PC-3 (cell line): ENCODE measurements around the gene PPP1R13B.

Experiments used
- EZH2 ChIP-seq: fragments of 300-600 bp; sonication (generic); IDR thresholded peaks from one replicate; pipeline ENCODE4 v1.6.1; 2017; ENCODE audit warnings: antibody characterized with exemption, mild to moderate bottlenecking, low read length; ENCODE audit not compliant: unreplicated experiment
- TF ChIP-seq, protein P1 (sequence below): fragments of 300-600 bp; sonication (generic); conservative IDR thresholded peaks from 2 replicates; pipeline ENCODE4 v1.5.1; 2017; ENCODE audit warnings: antibody characterized with exemption, low read depth, mild to moderate bottlenecking, low read length

DNA sequence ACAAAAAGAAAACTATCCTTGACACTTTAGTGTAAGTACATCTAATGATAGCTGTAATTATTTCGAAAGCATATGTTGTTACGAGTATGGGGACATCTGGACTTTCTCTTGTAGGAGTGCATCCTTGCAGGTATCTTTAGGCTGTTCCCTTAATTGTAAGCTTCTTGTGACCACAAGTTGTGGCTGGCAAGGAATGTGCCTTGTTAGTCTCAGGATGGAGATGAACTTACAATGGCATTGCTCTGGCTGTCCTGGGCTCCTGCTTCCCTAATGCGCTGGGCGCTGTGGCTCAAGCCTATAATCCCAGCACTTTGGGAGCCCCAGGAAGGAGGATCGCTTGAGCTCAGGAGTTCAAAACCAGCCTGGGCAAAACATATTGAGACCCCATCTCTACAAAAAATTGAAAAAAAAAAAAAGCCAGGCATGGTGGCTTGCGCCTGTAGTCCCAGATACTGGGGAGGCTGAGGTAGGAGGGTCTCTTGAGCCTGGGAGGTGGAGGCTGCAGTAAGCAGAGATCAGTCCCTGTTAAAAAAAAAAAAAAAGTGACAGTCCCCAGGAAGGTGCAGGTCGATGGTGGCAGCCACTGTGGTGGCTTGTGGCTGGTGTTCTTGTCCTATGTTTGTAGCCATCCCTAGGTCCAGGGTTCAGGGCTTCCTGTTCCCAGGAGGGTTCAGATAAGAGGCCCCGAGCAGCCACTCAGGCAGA, 23.7 kb upstream of the PPP1R13B start:
- TF ChIP-seq, protein P1, sequence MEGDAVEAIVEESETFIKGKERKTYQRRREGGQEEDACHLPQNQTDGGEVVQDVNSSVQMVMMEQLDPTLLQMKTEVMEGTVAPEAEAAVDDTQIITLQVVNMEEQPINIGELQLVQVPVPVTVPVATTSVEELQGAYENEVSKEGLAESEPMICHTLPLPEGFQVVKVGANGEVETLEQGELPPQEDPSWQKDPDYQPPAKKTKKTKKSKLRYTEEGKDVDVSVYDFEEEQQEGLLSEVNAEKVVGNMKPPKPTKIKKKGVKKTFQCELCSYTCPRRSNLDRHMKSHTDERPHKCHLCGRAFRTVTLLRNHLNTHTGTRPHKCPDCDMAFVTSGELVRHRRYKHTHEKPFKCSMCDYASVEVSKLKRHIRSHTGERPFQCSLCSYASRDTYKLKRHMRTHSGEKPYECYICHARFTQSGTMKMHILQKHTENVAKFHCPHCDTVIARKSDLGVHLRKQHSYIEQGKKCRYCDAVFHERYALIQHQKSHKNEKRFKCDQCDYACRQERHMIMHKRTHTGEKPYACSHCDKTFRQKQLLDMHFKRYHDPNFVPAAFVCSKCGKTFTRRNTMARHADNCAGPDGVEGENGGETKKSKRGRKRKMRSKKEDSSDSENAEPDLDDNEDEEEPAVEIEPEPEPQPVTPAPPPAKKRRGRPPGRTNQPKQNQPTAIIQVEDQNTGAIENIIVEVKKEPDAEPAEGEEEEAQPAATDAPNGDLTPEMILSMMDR: no peak
- no peak for TF ChIP-seq EZH2
